GM21423 (cell line): ENCODE data around the gene METTL16.
"Not testable (repeated sequence)": the region's sequence is repeated elsewhere in the genome, so short reads cannot be mapped to it uniquely, and the experiment has no call there.

Experiments used
- ATAC-seq: cut with Tn5 transposase; IDR thresholded peaks from one replicate; pipeline ENCODE4 v1.9.1; 2021; ENCODE audit warnings: mild to moderate bottlenecking, moderate library complexity; ENCODE audit not compliant: unreplicated experiment

Gene METTL16, protein sequence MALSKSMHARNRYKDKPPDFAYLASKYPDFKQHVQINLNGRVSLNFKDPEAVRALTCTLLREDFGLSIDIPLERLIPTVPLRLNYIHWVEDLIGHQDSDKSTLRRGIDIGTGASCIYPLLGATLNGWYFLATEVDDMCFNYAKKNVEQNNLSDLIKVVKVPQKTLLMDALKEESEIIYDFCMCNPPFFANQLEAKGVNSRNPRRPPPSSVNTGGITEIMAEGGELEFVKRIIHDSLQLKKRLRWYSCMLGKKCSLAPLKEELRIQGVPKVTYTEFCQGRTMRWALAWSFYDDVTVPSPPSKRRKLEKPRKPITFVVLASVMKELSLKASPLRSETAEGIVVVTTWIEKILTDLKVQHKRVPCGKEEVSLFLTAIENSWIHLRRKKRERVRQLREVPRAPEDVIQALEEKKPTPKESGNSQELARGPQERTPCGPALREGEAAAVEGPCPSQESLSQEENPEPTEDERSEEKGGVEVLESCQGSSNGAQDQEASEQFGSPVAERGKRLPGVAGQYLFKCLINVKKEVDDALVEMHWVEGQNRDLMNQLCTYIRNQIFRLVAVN

DNA sequence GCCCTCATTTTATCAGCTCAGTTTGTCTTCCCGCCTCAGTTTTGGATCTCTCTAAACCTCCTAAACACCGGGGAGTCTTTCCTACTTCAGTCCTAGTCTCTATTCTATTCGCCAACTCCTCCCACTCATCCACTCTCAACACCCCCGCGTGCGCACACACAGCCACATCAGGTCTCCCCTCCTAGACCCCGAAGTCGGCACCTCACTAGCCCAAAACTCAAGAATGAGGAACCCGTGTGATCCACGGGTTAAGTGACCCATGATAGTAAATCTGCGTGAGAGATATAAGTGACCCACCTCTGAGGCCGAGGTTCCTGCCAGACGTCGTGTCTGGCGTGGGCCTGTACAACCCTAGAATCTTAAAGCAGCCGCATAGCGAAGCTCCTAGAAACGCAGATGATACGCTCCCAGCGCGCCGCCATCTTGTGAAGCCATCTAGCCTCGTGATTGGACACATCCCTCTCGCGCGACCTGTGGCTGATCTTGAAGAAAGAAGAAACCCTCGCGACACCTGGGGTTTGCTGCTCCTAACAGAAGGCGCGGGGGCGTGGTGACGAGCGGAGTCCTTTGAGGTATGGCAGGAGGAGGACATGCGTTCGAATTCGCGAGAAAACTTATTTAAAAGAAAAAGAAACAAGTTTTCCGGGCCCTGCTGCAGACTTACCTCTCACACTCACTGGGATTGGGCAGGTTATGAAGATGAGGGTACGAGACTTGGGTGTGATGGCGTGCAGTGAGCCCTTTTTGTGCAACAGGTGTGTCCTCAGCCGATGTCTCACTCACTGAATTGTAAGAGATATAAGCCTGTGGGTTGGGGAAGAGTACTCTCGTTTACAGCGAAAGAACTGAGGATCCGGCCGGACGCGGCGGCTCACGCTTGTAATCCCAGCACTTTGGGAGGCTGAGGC lies at the start of gene METTL16:
Gene METTL16 (minus strand): TSS at position 427 of the 908 bp plus-strand sequence. CDS start 9,557 bp downstream, outside the sequence.
- peak; percentile 96 for ATAC-seq

DNA sequence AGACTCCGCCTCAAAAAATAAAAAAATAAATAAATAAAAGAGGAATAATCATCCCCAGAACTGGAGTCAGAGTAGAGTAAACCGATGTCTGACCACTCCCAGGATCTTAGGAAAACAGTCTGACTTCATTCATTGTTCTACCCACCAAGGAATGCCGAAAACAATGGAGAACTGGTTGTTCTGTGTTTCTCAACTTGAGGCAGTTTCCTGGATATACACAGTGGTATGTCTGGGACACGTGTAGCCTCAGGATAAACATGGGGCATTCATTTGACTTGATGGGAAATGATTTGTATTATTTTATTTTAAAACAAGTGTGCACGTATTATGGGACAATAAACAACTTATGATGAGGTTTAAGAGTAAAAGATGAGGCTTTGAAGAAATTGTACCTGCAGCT lies 49.0 kb upstream of the METTL16 start:
- no peak for ATAC-seq

DNA sequence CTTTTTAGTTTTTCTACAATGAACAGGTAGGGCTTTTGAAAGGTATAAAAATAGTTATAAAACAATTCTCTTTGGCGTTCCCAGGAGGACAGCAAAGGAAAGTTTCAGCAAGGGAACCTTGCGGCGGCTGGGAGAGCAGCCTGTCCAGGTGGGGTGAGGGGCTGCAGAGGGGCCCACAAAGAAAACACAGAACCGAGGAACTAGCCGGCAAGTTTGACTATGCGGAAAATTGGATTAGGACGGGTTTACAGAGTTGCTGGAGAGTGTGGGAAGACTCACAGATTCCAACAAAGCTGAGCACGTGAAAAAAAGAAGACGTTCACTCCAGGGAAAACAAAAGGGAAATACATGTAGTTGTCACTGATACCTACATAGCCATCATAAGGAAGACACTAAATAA lies 40.2 kb upstream of the METTL16 start:
- no peak for ATAC-seq

DNA sequence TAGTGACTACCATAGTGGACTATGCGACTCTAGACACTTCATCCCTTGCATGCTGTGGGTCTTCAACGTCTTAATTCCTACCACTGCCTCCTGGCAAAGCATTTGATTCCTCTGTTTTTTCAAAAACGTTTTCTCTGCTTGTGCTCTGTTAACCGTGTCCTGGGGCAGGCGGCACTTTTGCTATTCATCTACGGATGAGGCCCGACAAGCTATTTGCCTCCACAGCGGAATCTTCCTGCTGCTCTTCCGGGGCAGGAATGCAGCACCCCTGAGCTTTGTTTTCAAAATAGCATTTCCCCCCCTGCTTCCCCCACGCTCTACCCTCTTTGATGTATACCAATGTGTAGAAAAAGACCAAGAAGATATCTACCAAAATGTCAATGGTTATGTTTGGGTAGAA lies 39.8 kb upstream of the METTL16 start:
- ATAC-seq, result no peak

DNA sequence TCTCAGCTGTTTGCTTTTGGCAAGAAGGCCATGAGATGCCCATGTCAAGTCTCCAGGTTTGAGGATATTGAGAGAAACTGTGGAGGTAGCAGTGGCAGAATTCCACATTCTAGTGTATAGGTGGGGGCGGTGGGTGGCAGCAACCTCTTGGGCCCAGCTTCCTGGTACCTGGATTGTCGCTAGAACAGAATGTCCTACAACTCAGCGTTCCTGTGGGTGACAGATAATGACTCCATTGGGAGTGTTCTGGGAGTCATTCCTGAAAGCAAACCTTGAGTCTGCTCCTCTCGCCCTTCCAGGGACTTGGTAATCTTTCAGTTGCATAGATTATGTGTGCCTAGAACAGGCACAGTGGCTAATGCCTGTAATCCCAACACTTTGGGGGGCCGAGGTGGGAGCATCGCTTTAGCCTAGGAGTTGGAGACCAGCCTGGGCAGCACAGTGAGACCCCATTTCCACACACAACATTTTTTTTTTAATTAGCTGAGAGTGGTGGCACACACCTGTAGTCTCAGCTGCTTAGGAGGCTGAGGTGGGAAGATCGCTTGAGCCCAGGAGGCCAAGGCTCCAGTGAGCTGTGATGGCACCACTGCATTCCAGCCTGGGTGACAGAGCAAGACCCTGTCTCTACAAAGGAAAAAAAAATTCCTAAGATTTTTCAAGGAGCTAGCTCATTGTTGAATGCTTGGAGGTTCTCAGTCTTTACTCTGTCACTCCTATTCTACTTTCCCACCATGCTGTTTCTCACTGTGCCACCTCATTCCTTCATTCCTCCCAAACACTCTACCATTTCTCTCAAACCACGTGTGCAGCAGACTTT lies 37.9 kb upstream of the METTL16 start:
- no peak for ATAC-seq

DNA sequence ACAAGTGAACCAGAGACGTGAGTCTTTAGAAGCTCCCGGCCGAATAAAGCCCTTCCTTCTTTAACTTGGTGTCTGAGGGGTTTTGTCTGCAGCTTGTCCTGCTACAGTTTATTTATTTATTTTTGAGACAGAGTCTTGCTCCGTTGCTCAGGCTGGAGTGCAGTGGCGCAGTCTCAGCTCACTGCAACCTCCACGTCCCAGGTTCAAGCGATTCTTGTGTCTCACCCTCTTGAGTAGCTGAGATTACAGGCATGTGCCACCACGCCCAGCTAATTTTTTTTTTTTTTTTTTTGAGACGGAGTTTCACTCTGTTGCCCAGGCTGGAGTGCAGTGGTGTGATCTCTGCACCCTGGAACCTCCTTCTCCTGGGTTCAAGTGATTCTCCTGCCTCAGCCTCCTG lies 36.3 kb upstream of the METTL16 start:
- ATAC-seq, result not testable (repeated sequence)

DNA sequence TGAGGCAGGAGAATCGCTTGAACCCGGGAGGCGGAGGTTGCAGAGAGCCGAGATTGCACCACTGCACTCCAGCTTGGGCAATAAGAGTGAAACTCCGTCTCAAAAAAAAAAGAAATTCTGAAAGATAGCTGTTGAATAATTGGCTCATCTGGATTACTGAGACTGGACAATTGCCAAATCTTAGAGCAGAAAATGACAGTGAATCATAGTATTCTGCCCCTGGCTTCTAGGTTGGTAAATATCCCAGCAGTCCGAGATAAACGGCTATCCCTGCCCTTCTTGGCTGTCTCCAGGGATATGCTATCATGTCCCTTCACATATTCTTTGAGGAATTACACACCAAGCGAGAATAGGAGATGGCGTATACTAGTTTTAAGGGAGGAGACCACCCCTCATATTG lies 35.5 kb upstream of the METTL16 start:
- no peak for ATAC-seq

DNA sequence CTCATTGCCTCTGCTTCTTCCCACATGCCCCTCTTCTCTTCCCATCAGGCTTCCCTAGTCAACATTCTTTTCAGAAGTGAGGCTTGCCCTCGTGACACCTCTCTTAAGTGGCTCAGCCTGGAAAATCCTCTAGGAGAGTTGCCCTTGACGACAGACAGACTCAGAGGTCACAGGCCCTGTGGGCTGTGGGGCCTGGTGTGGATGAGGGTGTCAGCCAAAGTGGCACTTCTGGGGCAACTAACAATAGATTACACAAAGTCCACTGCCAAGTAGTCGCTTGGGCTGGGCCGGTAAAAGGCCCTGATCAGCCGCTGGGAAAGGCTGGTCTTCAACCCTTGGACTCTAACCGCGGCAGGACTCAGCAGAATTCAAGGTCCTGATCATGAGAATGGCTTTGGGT lies 33.7 kb upstream of the METTL16 start:
- no peak for ATAC-seq

DNA sequence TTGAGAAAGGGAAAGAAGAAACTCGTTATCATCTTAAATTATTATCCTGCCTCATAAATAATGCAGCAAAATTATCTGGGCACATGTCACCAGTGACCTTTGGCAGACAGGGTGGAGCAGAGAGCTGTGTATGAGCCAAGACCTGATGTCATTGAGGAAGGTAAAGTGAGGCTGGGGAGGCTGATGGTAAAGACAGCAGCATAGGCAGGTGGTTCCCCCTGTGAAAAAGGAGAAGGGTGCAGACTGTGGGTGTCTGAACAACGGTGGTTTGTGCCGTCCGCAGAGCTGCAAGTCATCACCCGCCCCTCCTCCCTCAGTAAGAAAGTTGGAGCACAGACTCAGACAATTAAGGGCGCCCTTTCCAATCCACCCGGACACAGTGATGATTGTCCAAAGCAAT lies 30.8 kb upstream of the METTL16 start:
- ATAC-seq, result no peak

DNA sequence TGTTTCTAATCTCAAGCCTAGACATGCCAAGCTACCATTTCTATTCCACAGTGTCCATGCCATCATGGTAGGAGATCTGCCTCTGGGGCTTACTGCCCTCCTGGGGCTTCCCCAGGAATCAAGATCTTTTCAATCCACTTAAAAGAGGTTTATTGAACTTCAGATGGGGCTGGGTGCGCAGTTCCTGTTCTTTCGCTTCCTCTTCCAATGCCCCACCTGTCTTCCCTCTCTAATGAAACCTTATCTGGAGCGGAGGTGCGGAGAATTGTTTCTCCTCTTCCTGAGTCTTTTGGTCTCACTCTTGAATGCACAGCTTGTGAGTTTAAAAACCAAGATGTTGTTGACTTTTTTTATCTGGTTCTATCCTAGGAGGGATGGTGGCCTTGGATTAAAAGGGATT lies 30.4 kb upstream of the METTL16 start:
- ATAC-seq, result no peak

DNA sequence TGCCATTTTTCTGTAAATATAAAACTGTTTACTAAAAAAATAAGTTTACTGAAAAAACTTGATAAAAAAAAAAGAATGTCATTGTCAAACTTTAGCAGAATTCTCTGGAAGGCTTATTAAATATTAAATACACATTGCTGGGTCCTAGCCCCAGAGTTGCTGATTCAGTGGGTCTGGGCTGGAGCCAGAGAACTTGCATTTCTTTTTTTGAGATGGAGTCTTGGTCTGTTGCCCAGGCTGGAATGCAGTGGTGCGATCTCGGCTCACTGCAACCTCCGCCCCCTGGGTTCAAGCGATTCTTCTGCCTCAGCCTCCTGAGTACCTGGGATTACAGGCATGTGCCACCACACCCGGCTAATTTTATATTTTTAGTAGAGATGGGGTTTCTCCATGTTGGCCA lies 25.9 kb upstream of the METTL16 start:
- not testable (repeated sequence) for ATAC-seq

DNA sequence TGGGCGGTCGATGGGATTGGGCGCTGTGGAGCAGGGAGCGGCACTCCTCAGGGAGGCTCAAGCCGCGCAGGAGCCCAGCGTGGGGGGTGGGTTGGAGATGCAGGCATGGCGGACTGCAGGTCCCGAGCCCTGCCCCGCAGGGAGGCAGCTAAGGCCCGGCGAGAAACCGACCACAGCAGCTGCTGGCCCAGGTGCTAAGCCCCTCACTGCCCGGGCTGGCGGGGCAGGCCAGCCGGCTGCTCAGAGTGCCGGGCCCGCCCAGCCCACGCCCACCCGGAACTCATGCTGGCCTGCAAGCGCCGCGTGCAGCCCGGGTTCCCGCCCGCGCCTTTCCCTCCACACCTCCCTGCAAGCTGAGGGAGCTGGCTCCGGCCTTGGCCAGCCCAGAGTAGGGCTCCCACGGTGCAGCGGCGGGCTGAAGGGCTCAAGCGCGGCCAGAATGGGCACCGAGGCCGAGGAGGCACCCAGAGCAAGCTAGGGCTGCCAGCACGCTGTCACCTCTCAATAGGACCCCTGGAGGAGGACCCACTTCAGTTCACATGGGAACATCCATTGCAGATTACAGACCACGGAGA lies 20.5 kb upstream of the METTL16 start:
- ATAC-seq, result no peak

DNA sequence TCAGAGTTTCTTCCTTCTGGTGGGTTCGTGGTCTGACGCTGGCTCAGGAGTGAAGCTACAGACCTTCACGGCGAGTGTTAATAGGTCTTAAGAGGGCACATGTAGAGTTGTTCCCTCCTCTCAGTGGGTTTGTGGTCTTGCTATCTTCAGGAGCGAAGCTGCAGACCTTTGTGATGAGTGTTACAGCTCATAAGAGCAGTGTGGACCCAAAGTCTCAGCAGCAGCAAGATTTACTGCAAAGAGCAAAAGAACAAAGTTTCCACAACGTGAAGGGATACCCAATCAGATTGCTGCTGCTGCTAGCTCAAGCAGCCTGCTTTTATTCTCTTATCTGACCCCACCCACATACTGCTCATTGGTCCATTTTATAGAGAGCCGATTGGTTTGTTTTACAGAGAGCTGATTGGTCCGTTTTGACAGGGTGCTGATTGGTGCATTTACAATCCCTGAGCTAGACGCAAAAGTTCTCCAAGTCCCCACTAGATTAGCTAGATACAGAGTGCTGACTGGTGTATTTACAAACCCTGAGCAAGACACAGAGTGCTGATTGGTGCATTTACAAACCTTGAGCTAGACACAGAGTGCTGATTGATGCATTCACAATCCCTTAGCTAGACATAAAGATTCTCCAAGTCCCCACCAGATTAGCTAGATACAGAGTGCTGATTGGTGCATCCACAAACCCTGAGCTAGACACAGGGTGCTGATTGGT lies 19.7 kb upstream of the METTL16 start:
- ATAC-seq, result not testable (repeated sequence)

DNA sequence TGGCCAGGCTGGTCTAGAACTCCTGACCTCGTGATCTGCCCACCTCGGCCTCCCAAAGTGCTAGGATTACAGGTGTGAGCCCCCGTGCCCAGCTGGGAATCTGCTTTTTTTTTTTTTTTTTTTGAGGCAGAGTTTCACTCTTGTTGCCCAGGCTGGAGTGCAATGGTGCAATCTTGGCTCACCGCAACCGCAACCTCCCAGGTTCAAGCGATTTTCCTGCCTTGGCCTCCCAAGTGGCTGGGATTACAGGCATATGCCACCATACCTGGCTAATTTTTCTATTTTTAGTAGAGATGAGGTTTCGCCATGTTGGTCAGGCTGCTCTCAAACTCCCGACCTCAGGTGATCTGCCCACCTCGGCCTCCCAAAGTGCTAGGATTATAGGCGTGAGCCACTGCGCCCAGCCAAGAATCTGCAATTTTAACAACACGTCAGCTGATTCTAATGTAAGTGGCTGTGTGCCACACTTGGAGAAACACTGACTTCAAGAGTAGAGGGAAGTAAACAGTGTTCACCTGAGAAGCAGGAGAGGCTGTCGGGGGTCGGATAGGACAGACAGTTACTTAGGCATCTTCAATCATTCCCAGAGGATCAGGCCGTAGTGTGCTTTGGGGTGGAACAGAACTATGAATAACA lies 10.2 kb upstream of the METTL16 start:
- not testable (repeated sequence) for ATAC-seq

DNA sequence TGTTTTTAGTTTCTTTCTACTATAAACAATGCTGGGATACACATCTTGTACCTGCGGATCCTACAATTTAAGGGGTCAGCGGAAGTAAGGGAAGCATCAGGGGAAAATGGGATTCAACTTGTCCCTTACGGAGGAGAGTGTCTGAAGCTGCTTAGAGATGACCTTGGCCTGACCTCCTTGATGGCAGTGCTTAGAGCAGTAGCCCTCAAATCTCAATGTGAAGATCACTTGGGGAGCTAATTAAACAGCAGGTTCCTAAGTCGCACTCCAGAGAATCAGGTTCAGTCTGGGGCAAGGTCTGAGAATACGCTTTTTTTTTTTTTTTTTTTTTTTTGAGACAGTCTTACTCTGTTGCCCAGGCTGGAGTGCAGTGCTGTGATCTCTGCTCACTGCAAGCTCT lies 9.6 kb upstream of the METTL16 start:
- ATAC-seq, result no peak

DNA sequence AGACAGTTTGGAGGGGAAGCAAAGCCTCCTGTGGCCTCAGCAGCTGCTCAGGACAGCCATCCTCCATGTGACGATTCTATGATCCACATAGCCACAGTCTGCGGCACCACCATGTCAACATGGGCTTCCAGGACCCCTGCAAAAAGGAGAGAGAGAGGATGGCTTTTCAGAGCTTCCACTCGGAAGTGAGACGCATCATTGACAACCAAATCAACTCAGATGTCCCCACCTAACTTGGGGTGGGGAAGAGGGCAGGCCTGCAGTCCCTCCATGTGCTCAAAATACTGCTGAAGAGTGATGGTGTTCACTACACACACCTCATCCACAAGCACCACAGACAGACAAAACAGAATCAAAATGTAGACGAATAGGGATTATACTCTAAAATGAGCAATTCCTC lies 5.9 kb upstream of the METTL16 start:
- ATAC-seq, result no peak

DNA sequence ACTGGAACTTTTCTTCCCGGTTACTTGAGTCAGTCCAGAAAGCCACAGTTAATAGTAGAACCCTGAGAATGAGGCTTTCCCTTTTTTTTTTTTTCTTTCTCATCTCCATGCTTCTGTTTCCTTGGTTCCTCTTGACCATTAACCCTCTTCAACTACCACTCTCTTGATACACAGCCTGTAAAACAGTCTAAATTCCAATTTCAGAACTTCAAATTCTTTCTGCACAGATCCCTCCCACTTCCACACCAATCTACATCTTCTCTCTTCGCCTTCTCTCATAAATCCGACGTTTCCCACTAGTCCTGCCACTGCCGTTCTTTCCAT lies 588 bp downstream of the METTL16 start:
- no peak for ATAC-seq

DNA sequence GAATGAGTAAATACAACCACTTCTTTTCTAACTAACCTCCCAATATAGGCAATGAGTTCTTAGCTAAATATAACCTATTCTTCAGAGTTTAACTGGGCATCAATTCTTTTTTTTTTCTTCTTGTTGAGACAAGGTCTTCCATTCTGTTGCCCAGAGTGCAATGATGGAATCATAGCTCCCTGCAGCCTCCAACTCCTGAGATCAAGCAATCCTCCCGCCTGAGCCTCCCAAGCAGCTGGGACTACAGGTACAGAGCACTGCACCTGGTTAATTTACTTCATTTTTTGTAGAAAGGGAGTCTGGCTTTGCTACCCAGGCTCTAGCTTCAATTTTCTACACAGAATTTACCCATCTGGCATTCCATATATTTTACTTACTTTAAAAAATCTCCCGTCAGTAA lies 1.1 kb downstream of the METTL16 start:
- no peak for ATAC-seq

DNA sequence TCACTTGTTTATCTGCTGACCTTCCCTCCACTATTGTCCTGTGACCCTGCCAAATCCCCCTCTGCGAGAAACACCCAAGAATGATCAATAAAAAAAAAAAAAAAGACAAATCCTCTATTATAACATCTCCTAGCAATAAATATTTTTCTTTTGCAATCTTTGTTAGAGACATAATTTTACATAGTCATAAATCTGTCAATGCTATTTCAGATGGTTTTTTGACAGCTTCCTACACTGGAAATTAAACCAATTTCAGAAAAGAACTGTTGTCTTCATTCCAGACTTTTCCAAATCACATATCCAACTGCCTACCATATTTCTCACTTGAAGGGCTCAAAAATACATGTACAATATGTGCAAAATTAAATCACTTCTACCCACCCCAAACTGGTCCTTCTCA lies 3.7 kb downstream of the METTL16 start:
- no peak for ATAC-seq
